HG03460 (cell line): ENCODE data around the gene CTSA.

Source experiments
- ATAC-seq: cut with Tn5 transposase; IDR thresholded peaks from one replicate; pipeline ENCODE4 v1.9.1; 2021; ENCODE audit not compliant: unreplicated experiment

CTSA gene

GRCh38 chr20:45934586-45935415 is 43.7 kb downstream of the CTSA start, which contains the start of gene PCIF1:
PCIF1 (plus strand) TSS chr20:45934683; CDS start chr20:45939000, 4,317 bp downstream.
- peak; percentile 74 for ATAC-seq

- ATAC-seq, result no peak
These were observed 44.4 kb downstream of the CTSA start for GRCh38 chr20:45935416-45936046.

- ATAC-seq, result no peak
These were observed 46.6 kb downstream of the CTSA start for GRCh38 chr20:45937765-45938164.

GRCh38 chr20:45938727-45939438 is 47.7 kb downstream of the CTSA start:
- ATAC-seq, result no peak

GRCh38 chr20:45940053-45940452 is 48.9 kb downstream of the CTSA start:
- ATAC-seq, result no peak

- no peak for ATAC-seq
These were observed 49.3 kb downstream of the CTSA start for GRCh38 chr20:45940469-45940868.

GRCh38 chr20:45943613-45944012 is 52.5 kb downstream of the CTSA start:
- no peak for ATAC-seq

- no peak for ATAC-seq
These were observed 53.2 kb downstream of the CTSA start for GRCh38 chr20:45944151-45944964.

GRCh38 chr20:45944965-45945677 is 54.0 kb downstream of the CTSA start:
- ATAC-seq, result no peak

GRCh38 chr20:45945678-45946148 is 54.6 kb downstream of the CTSA start:
- ATAC-seq, result no peak

GRCh38 chr20:45946149-45946970 is 55.2 kb downstream of the CTSA start:
- ATAC-seq, result no peak

- ATAC-seq, result no peak
These were observed 56.2 kb downstream of the CTSA start for GRCh38 chr20:45947110-45947866.

GRCh38 chr20:45948261-45948733 is 57.2 kb downstream of the CTSA start:
- no peak for ATAC-seq
